ENCODE measurements around the gene C15orf40. TPM values are rescaled to one million over a fixed set of nuclear protein-coding genes. Genes with fewer than 3 reads are reported as not detected.

Gene C15orf40
- total and polyA plus RNA-seq, 2 experiments from 2014 or later: 12.2 to 29.1 TPM

- H3K79me2 ChIP-seq: peaks cover 37% of the 10 kb centered on the region
- H3K4me1 ChIP-seq (ENCODE audit: insufficient read depth): no peaks in the 10 kb centered on the region
- H4K20me1 ChIP-seq (ENCODE audit: insufficient read depth, poor library complexity, severe bottlenecking): peaks cover 7% of the 10 kb centered on the region
- no peaks in the 10 kb centered on the region for H3K9me2 ChIP-seq (replicated peaks; ENCODE audit: insufficient read depth)
- no peak overlapping the region for H3K27ac ChIP-seq
- H2AFZ ChIP-seq: no peak overlapping the region
- no peak overlapping the region for H3K4me3 ChIP-seq
- H3K36me3 ChIP-seq (replicated peaks; ENCODE audit: insufficient read depth, low read depth): peaks cover 6% of the 10 kb centered on the region
- DNase-seq (ENCODE audit: low spot score): no peak
- 90% methylated on average over 8 of the region's 8 CpGs for WGBS (ENCODE audit: low lambda C conversion rate, missing lambda C conversion rate)
- no peak for TF ChIP-seq EZH2 (IDR thresholded peaks at IDR 0.05; ENCODE audit: borderline replicate concordance)
- no peak for TF ChIP-seq CTCF (IDR thresholded peaks at IDR 0.05; ENCODE audit: poor library complexity)
- no peak for TF ChIP-seq EZH2phosphoT487 (IDR thresholded peaks at IDR 0.05; ENCODE audit: low read depth, severe bottlenecking, unreplicated experiment)
- H3K9me3 ChIP-seq (ENCODE audit: low read depth): no peaks in the 10 kb centered on the region
- H3K27me3 ChIP-seq: no peaks in the 10 kb centered on the region
- no peak overlapping the region for H3K4me2 ChIP-seq
These were observed 18.6 kb upstream of the C15orf40 start for GRCh38 chr15:83030021-83030420.

DNA sequence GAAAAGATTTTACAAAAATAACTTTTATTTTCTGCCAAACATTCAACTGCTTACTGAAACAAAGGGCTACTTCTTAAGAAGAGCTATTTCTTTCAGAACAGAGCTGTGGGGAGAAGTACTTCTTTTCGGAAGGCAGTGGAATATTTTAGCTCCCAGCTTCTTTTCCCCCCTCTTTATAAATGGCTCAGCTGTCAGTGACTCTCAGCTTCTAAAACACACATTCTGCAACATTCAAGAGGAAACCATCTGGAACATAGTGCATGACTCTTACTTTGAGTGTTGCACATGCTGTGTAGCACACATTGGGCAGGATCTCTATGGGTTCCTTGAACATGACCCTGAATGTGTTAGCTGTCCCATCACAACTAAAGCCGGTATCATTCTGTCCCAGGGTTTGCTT, 7.0 kb upstream of the C15orf40 start:
- Histone ChIP-seq H3K4me1 (ENCODE audit: insufficient read depth) (no peaks in the 10 kb centered on the region), H3K9me2 (replicated peaks; ENCODE audit: insufficient read depth) (no peaks in the 10 kb centered on the region), H2AFZ (no peak overlapping the region), H4K20me1 (ENCODE audit: insufficient read depth, poor library complexity, severe bottlenecking) (no peaks in the 10 kb centered on the region), H3K36me3 (replicated peaks; ENCODE audit: insufficient read depth, low read depth) (no peaks in the 10 kb centered on the region), H3K4me3 (no peak overlapping the region), H3K27ac (no peak overlapping the region), H3K79me2 (peaks cover 3% of the 10 kb centered on the region), H3K27me3 (no peaks in the 10 kb centered on the region), H3K4me2 (no peak overlapping the region), H3K9me3 (ENCODE audit: low read depth) (no peaks in the 10 kb centered on the region)
- TF ChIP-seq EZH2phosphoT487 (IDR thresholded peaks at IDR 0.05; ENCODE audit: low read depth, severe bottlenecking, unreplicated experiment) (no peak), EZH2 (IDR thresholded peaks at IDR 0.05; ENCODE audit: borderline replicate concordance) (no peak), CTCF (IDR thresholded peaks at IDR 0.05; ENCODE audit: poor library complexity) (no peak)
- 94% methylated on average over 2 of the region's 2 CpGs for WGBS (ENCODE audit: low lambda C conversion rate, missing lambda C conversion rate)
- DNase-seq (ENCODE audit: low spot score): no peak

- Histone ChIP-seq H3K36me3 (replicated peaks; ENCODE audit: insufficient read depth, low read depth) (no peaks in the 10 kb centered on the region), H3K4me2 (no peak overlapping the region), H3K79me2 (peaks cover 10% of the 10 kb centered on the region), H3K9me2 (replicated peaks; ENCODE audit: insufficient read depth) (no peaks in the 10 kb centered on the region), H3K4me3 (no peak overlapping the region), H3K27ac (no peak overlapping the region), H4K20me1 (ENCODE audit: insufficient read depth, poor library complexity, severe bottlenecking) (no peaks in the 10 kb centered on the region), H3K27me3 (no peaks in the 10 kb centered on the region), H3K9me3 (ENCODE audit: low read depth) (no peaks in the 10 kb centered on the region), H2AFZ (no peak overlapping the region), H3K4me1 (ENCODE audit: insufficient read depth) (peaks cover 7% of the 10 kb centered on the region)
- 100% methylated on average over 5 of the region's 5 CpGs for WGBS (ENCODE audit: low lambda C conversion rate, missing lambda C conversion rate)
- TF ChIP-seq CTCF (IDR thresholded peaks at IDR 0.05; ENCODE audit: poor library complexity): no peak
- TF ChIP-seq EZH2phosphoT487 (IDR thresholded peaks at IDR 0.05; ENCODE audit: low read depth, severe bottlenecking, unreplicated experiment): no peak
- no peak for TF ChIP-seq EZH2 (IDR thresholded peaks at IDR 0.05; ENCODE audit: borderline replicate concordance)
- DNase-seq (ENCODE audit: low spot score): no peak
These were observed 5.5 kb upstream of the C15orf40 start for GRCh38 chr15:83016906-83017305.

- Histone ChIP-seq H3K4me1 (ENCODE audit: insufficient read depth) (peaks cover 13% of the 10 kb centered on the region), H4K20me1 (ENCODE audit: insufficient read depth, poor library complexity, severe bottlenecking) (no peaks in the 10 kb centered on the region), H3K9me2 (replicated peaks; ENCODE audit: insufficient read depth) (no peaks in the 10 kb centered on the region), H3K4me3 (no peak overlapping the region), H3K27ac (no peak overlapping the region), H3K27me3 (no peaks in the 10 kb centered on the region), H3K79me2 (peaks cover 11% of the 10 kb centered on the region), H3K4me2 (no peak overlapping the region), H3K36me3 (replicated peaks; ENCODE audit: insufficient read depth, low read depth) (no peaks in the 10 kb centered on the region), H2AFZ (no peak overlapping the region), H3K9me3 (ENCODE audit: low read depth) (no peaks in the 10 kb centered on the region)
- WGBS (ENCODE audit: low lambda C conversion rate, missing lambda C conversion rate): 96% methylated on average over 4 of the region's 4 CpGs
- TF ChIP-seq EZH2 (IDR thresholded peaks at IDR 0.05; ENCODE audit: borderline replicate concordance) (no peak), CTCF (IDR thresholded peaks at IDR 0.05; ENCODE audit: poor library complexity) (no peak), EZH2phosphoT487 (IDR thresholded peaks at IDR 0.05; ENCODE audit: low read depth, severe bottlenecking, unreplicated experiment) (no peak)
- DNase-seq (ENCODE audit: low spot score): no peak
These were observed 3.9 kb upstream of the C15orf40 start for GRCh38 chr15:83015361-83015760.
